Measurements from ENCODE around the gene AFP.

GRCh38 chr4:73451404-73451803 is 15.4 kb downstream of the AFP start:
- TF ChIP-seq ESRRA (IDR thresholded peaks at IDR 0.05; ENCODE audit: borderline replicate concordance, low read length) = no peak
- TF ChIP-seq CTCF (IDR thresholded peaks at IDR 0.05) = no peak
- TF ChIP-seq MYC (IDR thresholded peaks at IDR 0.05; ENCODE audit: borderline replicate concordance, low read length) = no peak
- TF ChIP-seq RCOR1 (IDR thresholded peaks at IDR 0.05; ENCODE audit: low read depth, low read length) = no peak
- no peak for TF ChIP-seq CHD2 (IDR thresholded peaks at IDR 0.05; ENCODE audit: low read length, partially characterized antibody)
- TF ChIP-seq CHD4 (IDR thresholded peaks at IDR 0.05; ENCODE audit: borderline replicate concordance) = no peak
- TF ChIP-seq JUN (IDR thresholded peaks at IDR 0.05) = no peak
- TF ChIP-seq USF2 (IDR thresholded peaks at IDR 0.05) = no peak
- TF ChIP-seq POLR2A (IDR thresholded peaks at IDR 0.05; ENCODE audit: low read length) = no peak
